ENCODE measurements around the gene SH3BGR. TPM values are rescaled to one million over a fixed set of nuclear protein-coding genes. Genes with fewer than 3 reads are reported as not detected.

SH3BGR gene
- total RNA-seq, 1 donor from 2014 or later, result 1.2 TPM

DNA sequence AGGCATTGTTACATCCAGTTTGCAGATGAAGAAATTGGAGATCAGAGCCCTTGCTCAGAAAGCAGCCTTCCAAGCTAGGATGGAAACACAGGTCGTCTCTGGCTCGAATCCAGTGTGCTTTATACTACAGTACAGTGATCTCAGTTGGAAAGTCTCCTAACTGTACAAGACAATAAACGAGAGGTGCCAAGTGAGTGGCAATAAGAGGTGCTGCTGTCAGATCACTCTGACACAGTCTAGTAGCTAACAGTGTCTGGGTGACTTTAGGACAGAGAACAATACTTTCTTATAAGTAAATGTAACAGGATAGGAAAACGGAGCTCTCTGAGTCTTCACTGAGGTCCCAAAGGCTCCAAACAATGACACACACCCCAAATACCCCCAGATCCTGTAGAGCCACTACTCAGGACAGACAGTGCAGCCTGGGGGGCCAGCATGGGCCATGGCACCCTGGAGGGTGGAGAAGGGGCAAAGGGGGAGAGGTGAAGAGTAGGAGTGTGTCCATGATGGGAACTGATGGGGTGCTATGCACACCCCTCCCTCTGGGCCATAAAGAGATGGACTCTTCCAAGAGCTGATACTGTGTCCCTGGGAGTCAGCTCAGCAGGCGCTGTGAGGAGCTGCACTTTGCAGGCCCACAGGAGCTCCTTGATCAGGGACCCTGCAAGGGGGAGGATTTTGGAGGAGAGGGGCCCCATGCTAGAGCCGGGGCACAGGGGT, 3.3 kb downstream of the SH3BGR start:
- intact Hi-C loops (cut with micrococcal nuclease), result no loop called here

DNA sequence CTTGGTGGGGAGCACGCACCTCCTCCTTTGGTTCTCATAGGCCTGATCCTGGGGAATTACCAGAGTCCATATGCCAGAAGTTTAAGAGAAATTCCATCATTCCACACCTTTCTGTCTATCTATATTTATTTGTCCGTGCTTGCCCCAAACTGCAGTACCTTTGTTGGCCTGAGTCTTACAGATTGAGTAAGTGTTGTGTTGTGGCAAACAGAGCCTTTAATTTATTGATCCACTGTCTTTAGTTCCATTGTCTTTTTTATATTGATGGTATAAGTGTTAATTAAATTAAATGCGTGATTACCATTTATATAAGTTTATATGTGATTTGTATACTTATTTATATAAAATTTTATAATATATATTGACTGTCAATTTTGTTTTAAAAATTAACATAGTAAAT, 4.9 kb downstream of the SH3BGR start:
- intact Hi-C loops (cut with micrococcal nuclease), result no loop called here

DNA sequence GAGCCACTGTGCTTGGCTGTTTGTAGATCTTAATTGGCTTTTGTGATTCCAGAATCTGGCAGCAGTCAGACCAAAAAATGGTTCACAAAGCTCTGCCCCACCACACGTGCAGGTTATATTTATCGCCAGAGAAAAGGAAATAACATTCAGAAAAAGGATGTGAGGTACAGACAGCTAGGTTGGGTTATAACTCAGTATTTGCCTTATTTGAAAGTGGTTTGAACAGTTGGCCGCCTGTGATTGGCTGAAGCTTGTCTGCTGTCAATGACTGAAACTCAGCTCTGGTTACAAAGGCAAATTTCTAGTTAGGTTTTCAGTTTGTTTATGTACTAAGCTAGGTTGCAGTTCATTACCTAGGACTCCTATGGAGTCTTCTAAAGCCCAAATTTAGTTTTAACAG, 9.6 kb downstream of the SH3BGR start:
- intact Hi-C loops (cut with micrococcal nuclease), result no loop called here

DNA sequence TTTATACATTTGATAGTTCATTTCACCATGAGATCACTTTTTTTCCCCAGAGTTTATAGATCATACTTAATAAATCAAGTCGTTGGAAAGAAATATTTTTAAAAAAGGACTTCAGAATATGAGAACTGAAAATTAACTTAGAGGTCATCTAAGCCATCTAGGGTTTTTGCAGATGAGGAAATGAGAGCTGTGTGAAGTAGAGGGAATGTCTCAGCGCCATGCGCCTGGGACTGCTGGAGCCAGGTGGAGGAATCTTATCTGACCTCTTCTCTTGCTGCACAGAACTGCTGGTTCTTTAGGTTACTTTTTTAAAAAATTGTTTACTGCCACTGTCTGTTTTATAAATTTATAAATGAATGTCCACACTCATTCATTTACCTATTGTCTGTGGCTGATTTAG, 11.5 kb downstream of the SH3BGR start:
- intact Hi-C loops (cut with micrococcal nuclease), result no loop called here

DNA sequence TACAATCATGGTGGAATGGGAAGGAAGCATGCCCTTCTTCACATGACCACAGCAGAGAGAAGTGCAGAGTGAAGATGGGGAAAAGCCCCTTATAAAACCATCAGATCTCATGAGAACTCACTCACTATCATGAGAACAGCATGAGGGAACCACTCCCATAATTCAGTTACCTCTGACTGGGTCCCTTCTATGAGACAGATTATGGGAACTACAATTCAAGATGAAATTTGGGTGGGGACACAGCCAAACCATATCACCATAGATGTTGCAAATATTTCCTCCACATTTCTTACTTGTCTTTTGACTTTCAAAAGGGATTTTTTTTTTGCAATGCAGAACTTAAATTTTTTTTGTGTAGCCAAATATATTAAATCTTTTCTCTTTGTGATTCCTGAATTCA, 14.8 kb downstream of the SH3BGR start:
- intact Hi-C loops (cut with micrococcal nuclease), result no loop called here

DNA sequence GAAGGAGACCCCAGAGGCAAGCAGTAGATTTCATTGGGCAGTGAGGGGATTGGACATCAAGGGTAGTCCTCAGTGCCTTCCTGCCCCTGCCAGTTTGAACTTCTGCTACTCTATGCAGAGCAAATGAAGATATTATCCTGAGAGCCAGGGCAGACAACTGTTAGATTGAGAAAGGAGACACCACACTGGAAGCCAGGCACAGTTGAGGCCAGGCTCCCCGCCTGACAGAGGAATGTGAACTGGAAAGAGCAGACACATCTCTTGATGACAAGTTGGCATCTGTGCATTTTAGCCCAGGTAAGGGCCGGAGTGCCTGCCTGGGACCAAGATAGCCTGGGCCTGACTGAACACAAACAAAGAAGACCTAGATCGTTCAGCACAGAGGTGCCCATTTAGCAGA, 16.0 kb downstream of the SH3BGR start:
- intact Hi-C loops (cut with micrococcal nuclease), result no loop called here

DNA sequence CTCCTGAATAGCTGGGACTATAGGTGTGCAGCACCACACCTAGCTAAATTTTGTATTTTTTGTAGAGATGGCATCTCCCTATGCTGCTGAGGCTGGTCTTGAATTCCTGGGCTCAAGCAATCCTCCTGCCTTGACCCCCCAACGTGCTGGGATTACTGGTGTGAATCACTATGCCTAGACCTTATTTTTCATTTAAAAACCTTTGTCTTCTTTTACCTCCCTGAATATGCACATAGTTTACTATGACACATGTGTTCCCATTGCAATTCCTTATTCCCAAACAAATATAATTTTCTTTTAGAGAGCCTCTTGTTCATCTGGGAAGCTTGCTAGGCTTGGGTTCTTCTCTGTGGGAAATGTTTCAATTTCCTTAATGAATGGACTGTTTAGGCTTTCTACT, 16.8 kb downstream of the SH3BGR start:
- intact Hi-C loops (cut with micrococcal nuclease), result no loop called here

DNA sequence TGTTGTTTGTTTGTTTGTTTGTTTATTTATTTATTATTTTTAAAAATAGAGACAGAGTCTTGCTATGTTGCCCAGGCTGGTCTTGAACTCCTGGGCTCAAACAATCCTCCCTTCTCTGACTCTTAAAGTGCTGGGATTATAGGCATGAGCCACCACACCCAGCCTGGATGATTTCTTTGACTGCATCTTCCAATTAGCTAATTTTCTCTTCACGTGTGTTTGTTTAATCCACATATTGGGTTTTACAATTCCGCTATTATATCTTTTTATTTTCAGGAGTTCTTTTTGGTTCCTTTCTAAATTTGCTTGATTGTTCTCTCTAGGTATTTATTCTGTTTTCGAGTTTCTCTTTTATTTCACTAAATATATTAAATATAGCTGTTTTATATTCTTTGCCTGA, 19.8 kb downstream of the SH3BGR start:
- intact Hi-C loops (cut with micrococcal nuclease), result no loop called here

DNA sequence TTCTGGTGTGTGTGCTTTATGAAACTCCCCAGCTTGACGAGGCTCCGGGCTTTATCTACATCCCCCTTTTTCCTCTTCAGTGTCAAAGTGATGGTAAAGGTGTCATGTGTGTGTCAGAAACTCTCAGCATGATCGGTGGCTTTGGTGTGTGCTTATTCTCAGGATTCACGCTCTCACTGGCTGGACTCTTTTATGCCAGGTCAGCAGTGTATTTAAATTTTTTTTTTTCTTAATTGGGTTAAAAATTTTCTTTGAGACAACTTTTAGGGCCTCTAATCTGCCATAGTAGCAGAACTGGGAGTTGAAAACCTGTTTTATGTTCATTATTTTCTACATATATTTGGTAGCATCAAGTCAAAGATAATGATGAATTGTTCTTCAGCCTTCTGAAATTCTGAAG, 21.0 kb downstream of the SH3BGR start:
- intact Hi-C loops (cut with micrococcal nuclease), result no loop called here

DNA sequence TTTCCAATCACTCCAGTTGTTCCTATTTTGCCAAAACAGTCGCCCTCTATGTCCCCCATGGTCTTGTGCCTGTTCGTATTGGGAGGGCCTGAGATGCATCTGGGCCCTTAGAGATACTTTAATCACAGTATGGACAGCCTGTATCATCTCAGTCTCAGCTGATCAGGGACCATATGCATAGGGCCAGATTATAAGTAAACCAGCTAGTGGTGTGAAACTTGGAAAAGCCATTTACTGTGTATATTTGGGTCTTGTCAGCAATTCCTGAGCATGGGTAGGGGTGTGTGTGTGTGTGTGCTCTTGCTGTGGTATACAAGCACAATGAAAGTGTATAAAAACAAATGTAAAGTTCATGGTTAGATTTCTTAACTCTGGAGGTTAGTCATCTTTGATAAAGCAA, 22.8 kb downstream of the SH3BGR start:
- intact Hi-C loops (cut with micrococcal nuclease), result no loop called here

DNA sequence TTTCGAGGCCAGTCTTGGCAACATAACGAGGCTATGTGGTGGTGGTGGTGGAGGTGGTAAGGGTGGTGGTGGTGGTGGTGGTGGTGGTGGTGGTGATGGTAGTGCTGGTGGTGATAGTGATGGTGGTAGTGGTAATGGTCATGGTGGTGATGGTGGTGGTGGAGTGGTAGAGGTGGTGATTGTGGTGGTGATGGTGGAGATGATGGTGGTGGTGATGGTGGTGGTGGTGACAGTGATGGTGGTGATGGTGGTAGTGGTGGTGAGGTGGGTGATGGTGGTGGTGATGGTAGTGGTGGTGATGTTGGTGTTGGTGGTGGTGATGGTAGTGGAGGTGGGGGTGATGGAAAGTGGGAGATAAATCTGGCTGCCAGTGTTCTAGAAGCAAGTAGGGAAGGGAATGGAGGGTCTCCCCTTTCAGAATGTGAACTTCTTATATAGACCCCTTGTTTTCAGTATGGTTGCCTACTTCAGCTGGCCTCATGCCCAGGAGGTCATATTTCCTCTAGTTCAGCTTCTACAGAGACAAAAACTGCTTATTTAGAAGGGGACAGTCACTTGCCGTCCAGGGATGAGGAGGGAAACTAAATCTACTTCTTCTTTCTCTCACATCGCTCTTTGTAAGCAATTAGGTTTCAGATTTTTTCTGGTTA, 27.5 kb downstream of the SH3BGR start:
- intact Hi-C loops (cut with micrococcal nuclease), result no loop called here

DNA sequence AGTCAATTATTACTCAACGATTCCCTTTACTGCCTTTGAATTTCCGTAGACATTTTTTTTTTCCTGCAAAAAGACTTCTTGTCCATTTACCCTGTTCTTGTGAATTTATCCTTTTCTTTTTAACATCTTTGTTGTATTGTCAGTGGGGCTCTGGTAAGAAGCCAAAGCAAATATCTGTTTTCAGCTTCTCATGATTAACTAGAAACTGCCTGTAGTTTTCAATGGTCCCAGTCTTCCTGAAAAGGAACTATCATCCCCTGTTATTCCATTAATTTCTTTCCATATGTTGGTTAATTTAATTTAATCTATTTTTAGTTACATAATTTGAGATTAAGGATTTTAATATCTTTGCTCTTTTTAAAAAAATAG, 28.0 kb downstream of the SH3BGR start:
- intact Hi-C loops (cut with micrococcal nuclease), result no loop called here

DNA sequence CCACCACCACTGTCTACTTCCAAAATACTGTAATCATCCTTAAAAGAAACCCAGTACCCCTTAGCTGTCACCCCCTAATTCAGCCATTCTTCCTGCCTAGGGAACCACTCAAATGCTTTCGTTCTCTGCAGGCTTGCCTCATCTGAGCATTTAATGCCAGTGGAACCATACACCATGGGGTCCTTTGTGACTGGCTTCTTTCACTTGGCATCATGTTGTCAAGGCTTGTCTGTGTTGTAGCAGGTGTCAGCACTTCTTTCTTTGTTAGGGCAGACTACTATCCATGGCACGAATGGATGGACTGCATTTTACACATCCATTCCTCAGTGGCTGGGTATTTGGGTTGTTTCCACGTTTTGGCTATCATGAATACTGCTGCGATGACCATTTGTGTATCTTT, 28.5 kb downstream of the SH3BGR start:
- intact Hi-C loops (cut with micrococcal nuclease), result no loop called here

DNA sequence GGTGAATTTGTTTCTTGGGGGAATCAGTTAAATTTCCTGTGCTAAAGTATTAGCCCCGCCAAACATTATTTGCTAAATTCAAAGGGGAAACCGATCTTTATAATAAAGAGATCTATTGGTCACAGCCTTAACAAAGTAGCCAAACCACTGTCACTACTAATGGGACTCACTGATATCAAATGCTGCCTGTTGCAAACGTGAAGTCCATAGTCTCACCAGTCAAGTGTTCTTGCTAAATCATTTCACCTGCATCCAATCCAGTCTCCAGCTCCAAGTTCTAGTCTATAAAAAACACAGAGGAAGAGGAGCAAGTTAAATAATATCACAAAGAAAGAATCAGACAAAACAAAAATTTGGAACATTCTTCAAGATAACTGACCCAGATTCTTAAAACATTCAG, 30.1 kb downstream of the SH3BGR start:
- intact Hi-C loops (cut with micrococcal nuclease), result no loop called here

DNA sequence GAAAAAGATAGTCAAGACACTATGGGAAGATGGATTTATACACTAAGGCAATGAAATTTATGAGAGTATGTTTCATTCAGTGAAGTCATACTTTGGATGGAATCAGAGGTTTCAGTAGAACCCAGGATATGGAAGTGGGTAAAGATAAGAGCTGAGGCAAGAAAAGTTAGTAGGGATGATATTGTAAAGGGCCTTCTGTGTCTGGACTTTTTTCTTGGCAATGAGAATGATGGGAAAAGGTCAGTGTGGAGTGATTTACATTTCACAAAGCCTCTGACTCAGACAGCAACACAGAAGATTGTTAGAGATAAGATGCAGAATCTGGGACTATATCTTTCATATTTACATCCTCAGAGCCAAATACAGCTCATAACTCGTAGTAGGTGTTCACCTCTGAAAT, 32.1 kb downstream of the SH3BGR start:
- intact Hi-C loops (cut with micrococcal nuclease), result no loop called here

DNA sequence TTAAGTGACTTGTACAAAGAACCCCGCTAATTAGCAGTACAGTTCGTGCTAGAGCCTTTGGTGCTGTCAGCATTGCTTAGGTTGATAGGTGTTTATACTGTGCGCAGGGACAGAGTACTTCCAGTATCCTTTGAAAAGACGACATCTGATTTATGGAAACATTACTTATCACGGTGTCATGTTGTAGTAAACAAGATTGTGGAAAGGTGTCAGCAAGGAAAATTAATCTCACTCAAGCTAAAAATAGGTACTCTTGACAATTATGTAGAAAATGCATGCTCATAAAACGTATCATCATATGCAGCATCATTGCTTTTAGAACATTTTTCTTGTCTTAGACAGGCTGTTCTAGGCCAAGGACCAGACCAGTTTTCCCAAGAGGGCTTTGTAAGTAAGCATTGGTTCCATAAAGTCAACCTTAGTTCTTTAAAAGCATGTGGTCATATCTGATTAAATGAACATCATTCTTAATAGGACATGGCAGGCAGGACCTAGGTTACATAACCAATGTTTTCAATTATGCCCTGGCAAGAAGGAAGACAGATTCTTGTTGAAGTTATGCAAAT, 33.0 kb downstream of the SH3BGR start:
- intact Hi-C loops (cut with micrococcal nuclease), result no loop called here

DNA sequence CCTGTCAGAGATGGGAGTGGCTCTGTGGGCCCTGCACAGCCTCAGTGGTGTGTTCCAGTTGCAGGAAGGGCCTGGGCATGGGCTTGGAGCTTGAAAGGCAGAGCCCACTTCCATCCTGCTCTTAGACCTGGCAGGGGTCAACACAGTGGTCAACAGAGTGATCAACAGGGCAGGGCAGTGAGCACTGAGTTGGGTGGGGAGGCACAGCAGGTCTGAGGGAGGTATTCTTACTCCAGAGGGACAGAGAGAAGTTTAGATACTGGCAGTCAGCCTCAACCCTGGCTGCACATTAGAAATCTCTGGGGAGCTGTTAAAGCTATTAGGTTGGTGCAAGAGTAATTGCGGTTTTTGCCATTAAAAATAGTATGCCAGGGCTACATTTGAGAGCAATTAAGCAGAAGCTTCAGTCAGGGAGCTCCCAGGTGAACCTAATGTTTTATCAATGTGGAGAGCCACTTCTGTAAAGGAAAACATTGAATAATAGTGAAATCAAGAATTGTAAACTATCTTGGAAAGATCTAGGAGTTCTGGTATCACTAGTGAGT, 37.7 kb downstream of the SH3BGR start:
- intact Hi-C loops (cut with micrococcal nuclease), result no loop called here

DNA sequence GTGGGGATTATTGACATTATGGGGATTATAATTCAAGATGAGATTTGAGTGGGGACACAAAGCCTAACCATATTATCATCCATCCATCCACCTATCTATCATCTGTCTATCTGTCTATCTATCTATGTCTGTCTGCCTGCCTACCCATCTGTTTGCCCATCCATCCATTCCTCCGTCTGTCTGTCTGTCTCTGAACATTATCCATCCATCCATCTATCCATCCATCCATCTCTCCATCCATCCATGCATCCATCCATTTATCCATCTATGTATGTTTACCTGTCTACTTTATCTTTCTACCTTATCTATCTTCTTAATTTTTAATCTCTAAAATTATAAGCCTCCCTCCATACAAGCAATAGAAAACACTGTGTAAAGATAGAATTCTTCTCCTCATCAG, 47.4 kb downstream of the SH3BGR start:
- intact Hi-C loops (cut with micrococcal nuclease), result no loop called here

DNA sequence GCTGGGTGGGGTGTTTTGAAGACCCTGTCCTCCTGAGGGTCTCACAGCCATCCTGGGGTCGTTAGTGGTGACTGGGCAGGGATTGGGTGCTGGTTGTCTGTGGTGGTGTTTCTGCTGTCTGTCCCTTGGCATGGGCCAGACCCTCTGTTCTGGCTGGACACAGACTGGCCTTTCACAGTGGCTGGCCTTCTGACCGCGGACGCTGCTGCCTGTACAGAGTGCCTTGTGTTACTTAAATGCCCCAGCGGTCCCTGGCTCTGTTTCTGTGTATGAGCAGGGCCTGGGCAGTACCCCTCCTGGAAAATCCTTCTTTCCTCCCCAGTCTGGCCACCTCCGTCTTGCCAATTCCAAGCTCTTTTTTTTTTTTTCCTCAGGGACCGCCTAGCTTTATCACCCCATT, 50.9 kb downstream of the SH3BGR start:
- intact Hi-C loops (cut with micrococcal nuclease), result no loop called here

DNA sequence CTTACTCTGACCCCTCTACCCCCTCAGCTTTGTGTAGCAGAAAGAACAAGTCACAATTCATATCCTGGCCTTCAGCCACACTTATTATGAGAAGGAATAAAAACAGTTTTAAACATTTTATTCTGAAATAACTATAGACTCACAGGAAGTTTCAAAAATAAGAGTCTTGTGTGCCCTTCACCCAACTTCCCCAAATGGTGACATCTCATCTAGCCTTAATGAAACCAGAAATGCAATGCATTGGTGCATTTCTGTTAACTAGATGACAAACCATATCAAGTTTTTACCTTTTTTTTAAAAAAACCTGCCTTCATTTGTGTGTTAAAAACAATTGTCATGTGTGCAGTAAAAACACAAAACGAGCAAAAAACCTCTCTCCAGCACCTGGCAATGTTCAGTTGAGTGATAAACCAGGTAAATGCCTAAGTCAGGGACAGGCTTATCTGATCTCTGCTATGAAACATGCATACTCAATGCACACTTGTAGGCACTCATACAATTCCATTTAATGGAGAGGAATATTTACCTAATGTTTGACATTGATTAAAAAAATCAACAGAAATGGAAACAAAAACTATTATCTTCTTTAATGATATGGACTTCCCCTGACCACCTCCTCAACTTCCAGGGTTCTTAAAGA, 51.5 kb downstream of the SH3BGR start:
- intact Hi-C loops (cut with micrococcal nuclease), result no loop called here

DNA sequence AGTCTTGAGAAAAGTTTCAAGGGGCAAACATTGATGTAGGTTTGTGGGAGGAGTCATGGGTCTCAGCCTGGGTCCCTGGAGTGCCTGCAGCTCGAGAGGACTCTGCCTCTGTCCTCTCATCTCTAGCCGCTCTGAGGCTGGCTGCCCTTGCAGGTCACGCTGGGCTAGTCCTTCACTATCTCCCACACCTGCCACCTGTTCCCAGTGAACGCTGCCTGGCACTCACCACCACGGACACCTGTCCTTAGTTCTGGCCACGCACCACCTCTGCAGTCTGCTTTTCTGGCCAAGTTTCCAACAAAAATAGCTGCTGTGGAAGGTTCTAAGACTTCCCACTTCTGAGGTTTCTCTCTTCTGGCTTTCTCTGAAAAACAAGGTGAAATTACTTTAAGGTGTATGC, 52.5 kb downstream of the SH3BGR start:
- intact Hi-C loops (cut with micrococcal nuclease), result no loop called here

DNA sequence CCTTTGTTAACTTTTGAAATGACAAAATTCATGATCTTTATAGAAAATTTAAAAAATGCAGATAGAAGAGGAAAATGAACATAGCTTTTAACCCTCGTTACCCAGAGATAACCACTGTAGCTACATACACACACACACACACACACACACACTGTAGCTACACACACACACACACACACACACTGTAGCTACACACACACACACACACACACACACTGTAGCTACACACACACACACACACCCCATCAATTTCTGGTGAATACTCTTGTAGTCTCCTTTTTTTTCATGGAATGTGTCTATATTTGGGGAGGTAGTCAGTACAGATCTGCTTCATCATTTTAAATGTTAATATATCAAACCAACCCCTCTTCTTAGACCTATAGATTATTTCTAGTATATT, 58.5 kb downstream of the SH3BGR start:
- intact Hi-C loops (cut with micrococcal nuclease), result no loop called here

Measured in T-helper 1 cell treated with Interleukin-12 subunit alpha and Interleukin-12 subunit beta and Interleukin-4 antibody, amounts not matched to agents 30 ng/mL and 1 ng/mL, for 36 hours (primary cell).